DOHH2 (cell line): ENCODE results near the gene KDM5A.

Source experiments
- H3F3A ChIP-seq: fragments of 200-600 bp; sonication (generic), shearing (Covaris generic); 2 replicates; pipeline ENCODE4 v1.6.0; 2016; ENCODE audit warnings: antibody characterized with exemption, mild to moderate bottlenecking; ENCODE audit not compliant: control insufficient read depth, insufficient read depth
- H3K27ac ChIP-seq: fragments of 200-600 bp; sonication (generic); 2 replicates; pipeline ENCODE4 v1.5.1; 2014; ENCODE audit warnings: low read depth, mild to moderate bottlenecking, low read length, moderate library complexity
- H3K27me3 ChIP-seq: fragments of 200-600 bp; sonication (generic); 2 replicates; pipeline ENCODE4 v1.6.1; 2014; ENCODE audit warnings: mild to moderate bottlenecking, low read length, mixed read lengths; ENCODE audit not compliant: control insufficient read depth
- H3K36me3 ChIP-seq: fragments of 200-600 bp; sonication (generic); 2 replicates; pipeline ENCODE4 v1.6.1; 2014; ENCODE audit warnings: mild to moderate bottlenecking, low read length, moderate library complexity, mixed read lengths; ENCODE audit not compliant: control insufficient read depth
- H3K4me1 ChIP-seq: fragments of 200-600 bp; sonication (generic); 2 replicates; pipeline ENCODE4 v1.6.1; 2014; ENCODE audit warnings: mild to moderate bottlenecking, low read length, mixed read lengths; ENCODE audit not compliant: control insufficient read depth
- H3K4me2 ChIP-seq: fragments of 200-600 bp; sonication (generic); 2 replicates; pipeline ENCODE4 v1.6.0; 2014; ENCODE audit warnings: mild to moderate bottlenecking, low read length, moderate library complexity
- H3K4me3 ChIP-seq: fragments of 200-600 bp; sonication (generic); 2 replicates; pipeline ENCODE4 v1.5.1; 2014; ENCODE audit warnings: mild to moderate bottlenecking, low read length, mixed read lengths
- H3K79me2 ChIP-seq: fragments of 200-600 bp; sonication (generic); 2 replicates; pipeline ENCODE4 v1.6.1; 2014; ENCODE audit warnings: mild to moderate bottlenecking, low read length, mixed read lengths; ENCODE audit not compliant: control insufficient read depth
- H3K9me2 ChIP-seq: fragments of 200-600 bp; sonication (generic); replicated peaks from 2 replicates; pipeline ENCODE4 v1.6.1; 2014; ENCODE audit warnings: mild to moderate bottlenecking, low read length, mixed read lengths; ENCODE audit not compliant: control insufficient read depth
- H3K9me3 ChIP-seq: fragments of 200-600 bp; sonication (generic); 2 replicates; pipeline ENCODE4 v1.6.1; 2014; ENCODE audit warnings: antibody characterized with exemption, low read length, mixed read lengths; ENCODE audit not compliant: control insufficient read depth, insufficient read depth
- H4K20me1 ChIP-seq: fragments of 200-600 bp; sonication (generic); 2 replicates; pipeline ENCODE4 v1.6.0; 2014; ENCODE audit warnings: low read depth, mild to moderate bottlenecking, antibody characterized with exemption, low read length, moderate library complexity; ENCODE audit not compliant: control insufficient read depth, insufficient read depth
- EZH2phosphoT487 ChIP-seq: fragments of 200-600 bp; sonication (generic); IDR thresholded peaks from 2 replicates; pipeline ENCODE4 v1.6.1; 2017; ENCODE audit warnings: borderline replicate concordance, mild to moderate bottlenecking, antibody characterized with exemption, low read length, moderate library complexity, mixed read lengths
- TF ChIP-seq, protein P1 (sequence below): fragments of 200-600 bp; sonication (generic); IDR thresholded peaks from one replicate; pipeline ENCODE4 v1.5.1; 2014; ENCODE audit warnings: antibody characterized with exemption, mild to moderate bottlenecking, low read depth, low read length; ENCODE audit not compliant: poor library complexity, severe bottlenecking

Gene KDM5A

DNA sequence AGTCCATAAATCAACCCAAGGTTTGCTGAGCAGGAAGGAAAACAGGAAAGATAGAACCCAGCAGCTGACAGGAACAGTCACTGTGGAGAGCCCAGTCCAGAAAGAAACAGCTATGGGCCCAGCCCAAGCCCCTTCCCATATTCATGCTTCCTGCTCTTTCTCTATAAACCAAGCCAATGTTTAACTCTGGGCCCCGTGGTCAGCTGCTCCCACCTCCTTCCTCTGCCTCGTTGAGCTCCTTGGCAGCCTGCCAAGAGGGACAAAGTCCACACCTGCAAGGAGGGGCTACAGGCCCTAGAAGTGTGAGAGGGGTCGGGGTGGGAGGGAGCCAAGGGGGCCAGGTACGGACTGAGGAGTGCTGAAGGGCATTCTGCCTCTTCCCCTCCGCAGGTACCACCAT lies 136.5 kb downstream of the KDM5A start:
- H3K27me3 ChIP-seq, result 0 out of 2 replicates have a peak, but pooled peaks cover 2% of the 10 kb centered on the region
- no peaks in the 10 kb centered on the region for H3K9me3 ChIP-seq
- H3F3A ChIP-seq, result no peaks in the 10 kb centered on the region
- H3K4me2 ChIP-seq, result no peak overlapping the region
- TF ChIP-seq EZH2phosphoT487, result no peak
- TF ChIP-seq, protein P1, sequence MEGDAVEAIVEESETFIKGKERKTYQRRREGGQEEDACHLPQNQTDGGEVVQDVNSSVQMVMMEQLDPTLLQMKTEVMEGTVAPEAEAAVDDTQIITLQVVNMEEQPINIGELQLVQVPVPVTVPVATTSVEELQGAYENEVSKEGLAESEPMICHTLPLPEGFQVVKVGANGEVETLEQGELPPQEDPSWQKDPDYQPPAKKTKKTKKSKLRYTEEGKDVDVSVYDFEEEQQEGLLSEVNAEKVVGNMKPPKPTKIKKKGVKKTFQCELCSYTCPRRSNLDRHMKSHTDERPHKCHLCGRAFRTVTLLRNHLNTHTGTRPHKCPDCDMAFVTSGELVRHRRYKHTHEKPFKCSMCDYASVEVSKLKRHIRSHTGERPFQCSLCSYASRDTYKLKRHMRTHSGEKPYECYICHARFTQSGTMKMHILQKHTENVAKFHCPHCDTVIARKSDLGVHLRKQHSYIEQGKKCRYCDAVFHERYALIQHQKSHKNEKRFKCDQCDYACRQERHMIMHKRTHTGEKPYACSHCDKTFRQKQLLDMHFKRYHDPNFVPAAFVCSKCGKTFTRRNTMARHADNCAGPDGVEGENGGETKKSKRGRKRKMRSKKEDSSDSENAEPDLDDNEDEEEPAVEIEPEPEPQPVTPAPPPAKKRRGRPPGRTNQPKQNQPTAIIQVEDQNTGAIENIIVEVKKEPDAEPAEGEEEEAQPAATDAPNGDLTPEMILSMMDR, result no peak
- H3K4me3 ChIP-seq, result no peak overlapping the region
- H3K27ac ChIP-seq, result no peak overlapping the region
- H3K4me1 ChIP-seq, result no peaks in the 10 kb centered on the region
- H4K20me1 ChIP-seq, result no peaks in the 10 kb centered on the region
- no peaks in the 10 kb centered on the region for H3K79me2 ChIP-seq
- H3K9me2 ChIP-seq, result no peaks in the 10 kb centered on the region
- H3K36me3 ChIP-seq, result no peaks in the 10 kb centered on the region

DNA sequence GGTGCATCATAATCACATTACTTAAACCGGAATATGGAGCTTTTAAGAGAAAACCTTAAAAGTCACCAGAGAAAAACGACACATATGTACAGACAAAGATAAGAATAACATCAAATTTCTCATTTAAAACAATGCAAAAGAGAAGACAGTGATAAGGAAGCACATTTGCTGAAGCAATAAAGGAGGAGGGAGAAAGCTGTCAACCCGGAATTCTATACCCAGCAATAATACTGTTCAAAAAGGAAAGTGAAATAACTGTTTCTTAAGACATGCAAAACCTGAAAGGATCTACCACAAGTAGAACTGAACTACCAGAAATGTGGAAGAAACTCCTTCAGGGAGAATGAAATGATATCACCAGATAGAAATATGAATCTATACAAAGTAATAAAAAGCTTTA lies 141.8 kb downstream of the KDM5A start:
- TF ChIP-seq, protein P1, result no peak
- no peak for TF ChIP-seq EZH2phosphoT487

DNA sequence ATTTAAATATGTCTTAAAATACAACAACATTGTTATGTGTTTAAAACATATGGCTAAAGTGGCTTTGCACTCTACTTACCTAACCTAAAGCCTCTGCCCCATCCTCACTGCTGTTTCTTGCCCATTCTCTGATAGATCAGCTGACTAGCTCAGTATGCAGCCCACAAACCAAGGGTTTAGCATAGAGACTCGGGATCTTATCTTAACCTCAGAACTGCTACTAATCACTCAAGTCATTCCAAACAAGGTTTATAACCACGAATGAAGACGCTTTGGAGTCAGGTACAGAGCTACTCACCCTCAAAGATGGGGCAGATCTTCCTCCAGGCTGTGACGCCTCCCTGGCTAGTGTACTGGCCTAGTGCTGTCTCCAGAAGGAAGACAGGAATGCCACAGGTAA lies 145.7 kb downstream of the KDM5A start:
- Histone ChIP-seq H3K27ac (no peak overlapping the region), H4K20me1 (no peaks in the 10 kb centered on the region), H3K4me3 (no peak overlapping the region), H3K36me3 (no peaks in the 10 kb centered on the region), H3F3A (no peaks in the 10 kb centered on the region), H3K4me1 (no peaks in the 10 kb centered on the region), H3K9me2 (no peaks in the 10 kb centered on the region), H3K9me3 (no peaks in the 10 kb centered on the region), H3K4me2 (no peak overlapping the region), H3K79me2 (no peaks in the 10 kb centered on the region), H3K27me3 (no peaks in the 10 kb centered on the region)
- TF ChIP-seq, protein P1, result no peak
- TF ChIP-seq EZH2phosphoT487, result no peak

More for the DNA sequence above, 141.8 kb downstream of the KDM5A start:
- Histone ChIP-seq H3F3A (no peaks in the 10 kb centered on the region), H3K9me2 (no peaks in the 10 kb centered on the region), H3K4me3 (no peak overlapping the region), H3K27me3 (0 out of 2 replicates have a peak, but pooled peaks cover 2% of the 10 kb centered on the region), H3K36me3 (no peaks in the 10 kb centered on the region), H3K4me2 (no peak overlapping the region), H3K79me2 (no peaks in the 10 kb centered on the region), H3K9me3 (no peaks in the 10 kb centered on the region), H4K20me1 (no peaks in the 10 kb centered on the region), H3K27ac (no peak overlapping the region), H3K4me1 (no peaks in the 10 kb centered on the region)

DNA sequence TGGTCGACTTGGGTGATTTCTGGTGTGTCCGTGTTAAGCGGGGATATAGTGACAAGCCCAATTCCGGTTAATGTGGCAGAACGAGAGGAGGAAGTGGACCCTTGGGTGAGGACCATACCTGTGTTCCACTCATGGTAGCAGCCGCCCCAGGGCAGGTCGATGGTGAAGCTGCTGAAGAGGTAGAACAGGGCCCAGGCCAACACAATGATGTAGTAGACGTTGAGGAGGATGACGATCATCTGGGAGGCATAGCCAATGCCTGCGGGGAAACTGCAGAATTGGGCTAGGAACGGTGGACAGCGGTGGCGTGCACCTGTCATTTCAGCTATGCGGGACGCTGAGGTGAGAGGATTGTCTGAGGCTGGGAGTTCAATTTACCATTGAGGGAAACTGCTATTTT lies 146.6 kb downstream of the KDM5A start:
- no peaks in the 10 kb centered on the region for H4K20me1 ChIP-seq
- TF ChIP-seq, protein P1, result no peak
- no peak for TF ChIP-seq EZH2phosphoT487

More for the DNA sequence above, 146.6 kb downstream of the KDM5A start:
- Histone ChIP-seq H3K27me3 (no peaks in the 10 kb centered on the region), H3K9me2 (no peaks in the 10 kb centered on the region), H3K27ac (no peak overlapping the region), H3K4me3 (no peak overlapping the region), H3K4me1 (no peaks in the 10 kb centered on the region), H3K79me2 (no peaks in the 10 kb centered on the region), H3K36me3 (no peaks in the 10 kb centered on the region), H3F3A (no peaks in the 10 kb centered on the region), H3K4me2 (no peak overlapping the region), H3K9me3 (no peaks in the 10 kb centered on the region)
